ENCODE results near the gene CPE. TPM values are rescaled to one million over a fixed set of nuclear protein-coding genes. Genes with fewer than 3 reads are reported as not detected.

CPE gene
- total RNA-seq, 2 experiments from 2014 or later: not detected

- peak; percentile 55 for DNase-seq (ENCODE audit: low spot score)
- Histone ChIP-seq H2AFZ (ENCODE audit: low read length) (peak overlapping the region; percentile 53; the same call in 1 of the 2 replicates), H3K27ac (ENCODE audit: low read depth, low read length, poor library complexity, severe bottlenecking) (no peak overlapping the region), H3K9me2 (ENCODE audit: insufficient read depth, low read length) (no peaks in the 10 kb centered on the region), H3K36me3 (ENCODE audit: insufficient read depth, low read length) (no peaks in the 10 kb centered on the region), H3K4me1 (ENCODE audit: insufficient read depth, low read length, poor library complexity, severe bottlenecking) (no peaks in the 10 kb centered on the region), H3K79me2 (ENCODE audit: insufficient read depth, low read depth, low read length) (no peaks in the 10 kb centered on the region), H3K4me2 (ENCODE audit: low read length) (no peak overlapping the region), H4K20me1 (ENCODE audit: insufficient read depth, low read length) (no peaks in the 10 kb centered on the region), H3K4me3 (ENCODE audit: low read depth, low read length, poor library complexity, severe bottlenecking) (no peak overlapping the region), H3K9me3 (ENCODE audit: low read length) (no peaks in the 10 kb centered on the region)
- CTCF ChIA-PET (ENCODE audit: unreplicated experiment): no interaction called here
- intact Hi-C loops (cut with micrococcal nuclease; ENCODE audit: unreplicated experiment): loop anchor here (1.0 to 5.0 kb wide), 3 partner anchors 108 to 353 kb away; partner anchors contain the start of gene TMEM192
- BruUV-seq (replicated peaks): no TSS peak
- TF ChIP-seq EZH2phosphoT487 (IDR thresholded peaks at IDR 0.05; ENCODE audit: borderline replicate concordance, low read depth, low read length): no peak
- TF ChIP-seq CTCF (conservative IDR thresholded peaks at IDR 0.05; ENCODE audit: low read length): peak; percentile 98
- POLR2A ChIA-PET: interaction anchor here (1.0 kb wide), 1 partner anchor 10 kb away, joined by 3 read pairs; no protein-coding TSS in a partner anchor
Observed at GRCh38 chr4:165464813-165465381, 86.1 kb downstream of the CPE start.

- no peaks in the 10 kb centered on the region for H3K36me3 ChIP-seq (ENCODE audit: insufficient read depth, low read length)
- H3K27ac ChIP-seq (ENCODE audit: low read depth, low read length, poor library complexity, severe bottlenecking): no peak overlapping the region
- H3K79me2 ChIP-seq (ENCODE audit: insufficient read depth, low read depth, low read length): no peaks in the 10 kb centered on the region
- no peak for DNase-seq (ENCODE audit: low spot score)
- H3K9me3 ChIP-seq (ENCODE audit: low read length): peaks cover 23% of the 10 kb centered on the region; the same call in 1 of the 2 replicates
- ChIA-PET POLR2A (no interaction called here), CTCF (ENCODE audit: unreplicated experiment) (no interaction called here)
- intact Hi-C loops (cut with micrococcal nuclease; ENCODE audit: unreplicated experiment): no loop called here
- no peak overlapping the region for H3K4me2 ChIP-seq (ENCODE audit: low read length)
- H4K20me1 ChIP-seq (ENCODE audit: insufficient read depth, low read length): no peaks in the 10 kb centered on the region
- H2AFZ ChIP-seq (ENCODE audit: low read length): no peak overlapping the region
- no peak for TF ChIP-seq EZH2phosphoT487 (IDR thresholded peaks at IDR 0.05; ENCODE audit: borderline replicate concordance, low read depth, low read length)
- H3K9me2 ChIP-seq (ENCODE audit: insufficient read depth, low read length): no peaks in the 10 kb centered on the region
- no TSS peak for BruUV-seq (replicated peaks)
- H3K4me1 ChIP-seq (ENCODE audit: insufficient read depth, low read length, poor library complexity, severe bottlenecking): no peaks in the 10 kb centered on the region
- H3K4me3 ChIP-seq (ENCODE audit: low read depth, low read length, poor library complexity, severe bottlenecking): no peak overlapping the region
Observed at GRCh38 chr4:165470009-165470408, 91.2 kb downstream of the CPE start.

GRCh38 chr4:165472943-165473676, 94.3 kb downstream of the CPE start:
- no peaks in the 10 kb centered on the region for H3K4me1 ChIP-seq (ENCODE audit: insufficient read depth, low read length, poor library complexity, severe bottlenecking)
- CTCF ChIA-PET (ENCODE audit: unreplicated experiment): interaction anchor here (0.6 kb wide), 1 partner anchor 342 kb away, joined by 3 read pairs; no protein-coding TSS in a partner anchor
- H3K36me3 ChIP-seq (ENCODE audit: insufficient read depth, low read length): no peaks in the 10 kb centered on the region
- no peak overlapping the region for H3K27ac ChIP-seq (ENCODE audit: low read depth, low read length, poor library complexity, severe bottlenecking)
- TF ChIP-seq EZH2phosphoT487 (IDR thresholded peaks at IDR 0.05; ENCODE audit: borderline replicate concordance, low read depth, low read length): no peak
- no peak for TF ChIP-seq CTCF (conservative IDR thresholded peaks at IDR 0.05; ENCODE audit: low read length)
- no peaks in the 10 kb centered on the region for H3K79me2 ChIP-seq (ENCODE audit: insufficient read depth, low read depth, low read length)
- no peak overlapping the region for H3K4me3 ChIP-seq (ENCODE audit: low read depth, low read length, poor library complexity, severe bottlenecking)
- no peaks in the 10 kb centered on the region for H4K20me1 ChIP-seq (ENCODE audit: insufficient read depth, low read length)
- POLR2A ChIA-PET: no interaction called here
- H2AFZ ChIP-seq (ENCODE audit: low read length): no peak overlapping the region
- peak; percentile 7 for DNase-seq (ENCODE audit: low spot score)
- no peak overlapping the region for H3K4me2 ChIP-seq (ENCODE audit: low read length)
- intact Hi-C loops (cut with micrococcal nuclease; ENCODE audit: unreplicated experiment): no loop called here
- BruUV-seq (replicated peaks): no TSS peak
- H3K9me3 ChIP-seq (ENCODE audit: low read length): peaks cover 23% of the 10 kb centered on the region; the same call in 1 of the 2 replicates
- H3K9me2 ChIP-seq (ENCODE audit: insufficient read depth, low read length): no peaks in the 10 kb centered on the region
